GM21717 (cell line): Measurements from ENCODE around the gene GAREM1.
"Not testable (repeated sequence)": the region's sequence is repeated elsewhere in the genome, so short reads cannot be mapped to it uniquely, and the experiment has no call there.

Source experiments
- ATAC-seq: cut with Tn5 transposase; IDR thresholded peaks from one replicate; pipeline ENCODE4 v1.9.1; 2021; ENCODE audit warnings: mild to moderate bottlenecking, moderate library complexity; ENCODE audit not compliant: unreplicated experiment

The GAREM1 gene

DNA sequence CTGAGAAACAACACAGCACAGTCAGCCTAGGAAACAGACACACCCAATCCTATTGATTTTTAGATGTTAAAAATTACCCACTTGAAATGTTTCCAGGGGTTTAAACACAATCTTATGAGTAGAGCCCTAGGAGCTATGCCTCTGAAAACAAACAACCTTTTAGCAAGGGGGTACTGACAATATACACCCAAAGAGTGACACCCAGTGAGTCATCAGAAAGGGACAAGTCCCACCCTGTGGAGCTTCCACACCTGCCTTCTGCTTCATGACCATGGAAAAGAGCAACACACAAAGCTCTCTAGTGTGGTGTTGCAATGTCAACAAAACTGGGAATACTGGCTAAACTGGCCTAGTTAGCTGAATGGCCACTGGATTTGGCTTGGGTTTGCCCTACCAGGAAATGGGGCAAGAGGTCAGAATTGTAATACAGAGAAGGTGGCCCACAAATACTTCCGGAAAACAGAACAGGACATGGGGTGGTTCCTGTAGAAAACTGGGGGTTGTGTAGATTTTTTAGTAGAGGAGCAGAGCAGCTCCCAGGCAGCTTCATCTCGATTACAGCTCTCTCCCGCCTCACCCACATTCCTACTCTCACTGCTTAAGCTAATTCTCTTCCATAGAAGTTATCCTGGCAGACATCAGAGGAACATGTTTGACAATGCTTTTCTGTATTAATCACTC, 98.2 kb downstream of the GAREM1 start:
- ATAC-seq: no peak

GRCh38 chr18:32372047-32372380, 98.7 kb downstream of the GAREM1 start:
- no peak for ATAC-seq

GRCh38 chr18:32371384-32371783, 99.3 kb downstream of the GAREM1 start:
- ATAC-seq: no peak

DNA sequence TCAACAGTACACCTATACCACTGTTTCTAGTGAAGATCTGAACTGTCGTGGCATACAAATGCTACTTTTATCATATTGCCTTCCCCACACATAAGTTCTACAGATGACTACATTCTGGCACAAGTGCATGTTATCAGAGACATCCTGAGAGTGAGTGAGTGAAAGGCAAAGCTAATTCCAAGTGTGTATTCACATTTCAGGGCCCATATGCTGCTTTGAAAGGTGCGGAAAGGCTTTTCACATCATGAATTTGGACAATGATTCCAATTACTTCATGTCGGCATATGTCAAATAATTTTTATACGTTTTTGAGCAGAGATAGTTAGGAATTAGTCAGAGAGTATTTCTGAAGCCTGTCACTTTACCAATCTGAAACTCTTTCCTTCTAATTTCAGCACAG, 101.7 kb downstream of the GAREM1 start:
- no peak for ATAC-seq

- ATAC-seq: no peak
These were observed 102.5 kb downstream of the GAREM1 start for GRCh38 chr18:32368170-32368569.

DNA sequence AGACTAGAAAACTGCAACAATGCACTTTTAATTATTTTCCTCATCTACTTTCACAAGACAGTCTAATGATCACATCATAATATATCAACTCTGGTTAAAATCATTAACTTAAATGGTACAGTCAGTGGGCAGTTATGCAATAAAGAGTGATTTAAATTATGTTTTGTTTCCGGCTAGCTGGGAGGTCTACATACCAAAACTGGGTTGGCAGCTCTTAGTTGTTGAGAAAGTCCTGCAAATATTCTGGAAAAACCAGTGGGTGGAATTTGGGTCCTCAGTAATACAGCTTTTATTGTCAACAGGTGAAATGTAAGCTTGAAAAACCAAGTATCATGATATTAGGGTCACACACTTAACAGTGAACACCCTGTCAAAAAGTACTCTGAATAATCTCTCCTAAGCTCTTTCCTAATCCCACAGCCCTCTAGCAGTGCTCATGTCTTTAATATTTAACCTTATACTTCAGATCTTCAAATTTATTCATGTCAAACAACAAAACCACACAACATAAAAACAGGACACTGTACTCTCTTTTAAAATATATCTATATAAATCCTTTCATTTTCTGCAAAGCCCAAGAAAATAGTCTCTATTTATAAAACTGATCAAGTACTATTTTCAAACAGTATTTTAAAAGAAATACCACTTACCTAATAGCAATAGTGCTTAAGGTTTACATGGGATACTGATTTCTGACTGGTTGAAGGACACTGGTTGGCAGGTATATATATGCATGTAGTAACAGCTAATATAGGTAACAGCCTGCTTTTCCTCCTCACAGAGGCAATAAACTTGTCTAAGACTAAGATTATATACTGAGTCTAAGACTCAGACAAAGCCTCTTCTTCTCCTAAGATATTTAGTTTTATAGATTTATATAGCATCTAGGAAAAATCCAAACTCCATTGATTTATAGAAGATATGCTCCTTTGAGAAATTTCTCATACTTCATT, 103.8 kb downstream of the GAREM1 start:
- ATAC-seq: no peak

- no peak for ATAC-seq
These were observed 108.2 kb downstream of the GAREM1 start for GRCh38 chr18:32362484-32362883.

- no peak for ATAC-seq
These were observed 109.9 kb downstream of the GAREM1 start for GRCh38 chr18:32360682-32361345.

DNA sequence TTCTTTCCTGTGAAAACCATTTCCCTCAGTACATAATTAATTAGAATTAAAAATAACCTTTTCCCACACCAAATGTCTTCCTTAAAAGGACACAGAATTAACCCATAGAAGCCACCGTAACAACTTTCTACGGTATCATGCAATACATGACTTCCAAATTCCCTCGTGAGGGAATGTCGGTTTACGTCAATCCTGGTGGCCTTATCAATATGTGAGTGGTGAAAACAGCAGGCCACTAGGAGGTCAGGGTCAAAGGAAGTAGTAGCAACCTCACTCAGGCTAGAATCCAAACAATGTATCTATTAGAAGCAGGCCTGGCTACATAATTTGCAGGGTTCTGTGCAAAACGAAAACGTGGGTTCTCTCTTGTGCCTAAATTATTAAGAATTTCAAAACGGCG, 112.2 kb downstream of the GAREM1 start:
- ATAC-seq: no peak

- no peak for ATAC-seq
These were observed 112.6 kb downstream of the GAREM1 start for GRCh38 chr18:32358075-32358474.

DNA sequence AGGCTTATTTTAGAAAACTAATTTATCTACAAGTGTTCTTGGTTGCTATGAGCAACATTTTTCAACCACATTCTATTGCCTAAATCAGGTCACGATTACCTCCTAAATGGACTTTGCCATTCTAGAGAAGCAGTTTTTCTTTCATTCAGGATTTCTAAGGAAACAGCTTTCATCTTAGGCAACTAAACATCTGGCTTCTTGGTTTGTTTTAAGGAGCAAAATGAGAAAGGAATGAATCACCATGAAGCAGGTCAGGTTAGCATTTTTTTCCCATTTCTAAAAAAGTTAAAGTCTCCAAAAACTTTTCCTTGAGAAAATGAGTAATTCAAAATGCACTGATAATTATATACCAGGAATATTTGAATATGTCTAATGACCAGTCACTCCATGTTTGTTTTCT, 114.8 kb downstream of the GAREM1 start:
- ATAC-seq: no peak

DNA sequence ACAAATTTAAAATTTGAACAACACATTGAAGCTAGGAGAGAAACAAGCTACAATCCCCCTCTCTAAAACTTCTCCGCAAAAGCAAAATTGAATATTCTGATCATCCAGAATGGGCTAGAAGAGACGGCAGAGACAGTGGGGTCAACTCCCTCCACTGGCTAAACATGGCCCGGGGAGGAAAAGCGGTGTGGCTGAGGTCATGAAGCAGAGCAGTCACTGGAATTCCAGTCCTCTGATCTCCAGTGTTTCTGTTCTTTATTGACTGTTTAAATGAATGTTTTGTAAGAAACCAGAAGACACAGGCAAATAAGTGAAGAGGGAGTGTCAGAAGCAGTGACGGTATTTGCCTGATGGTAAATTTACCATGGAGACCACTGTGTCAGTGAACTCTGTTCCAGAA, 116.2 kb downstream of the GAREM1 start:
- no peak for ATAC-seq

DNA sequence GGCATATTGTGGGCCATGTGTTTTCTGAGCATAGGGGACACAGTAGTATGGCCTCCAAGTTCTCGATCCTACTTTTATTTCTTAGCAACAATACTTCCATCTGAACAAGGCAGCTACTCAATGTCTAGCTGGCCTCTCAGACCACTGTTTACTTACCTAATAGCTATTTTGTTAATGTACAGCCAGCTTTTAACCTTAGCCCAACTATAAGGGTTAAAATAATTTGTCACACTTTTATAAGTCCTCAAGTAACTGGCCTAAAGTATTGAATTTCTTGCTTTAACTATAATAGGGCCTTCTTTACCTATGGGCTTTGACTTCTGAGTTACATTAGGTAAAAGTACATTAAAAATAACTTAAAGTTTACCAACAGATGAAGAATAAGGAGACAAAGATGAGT, 117.4 kb downstream of the GAREM1 start:
- no peak for ATAC-seq

GRCh38 chr18:32351032-32351431, 119.7 kb downstream of the GAREM1 start:
- no peak for ATAC-seq

DNA sequence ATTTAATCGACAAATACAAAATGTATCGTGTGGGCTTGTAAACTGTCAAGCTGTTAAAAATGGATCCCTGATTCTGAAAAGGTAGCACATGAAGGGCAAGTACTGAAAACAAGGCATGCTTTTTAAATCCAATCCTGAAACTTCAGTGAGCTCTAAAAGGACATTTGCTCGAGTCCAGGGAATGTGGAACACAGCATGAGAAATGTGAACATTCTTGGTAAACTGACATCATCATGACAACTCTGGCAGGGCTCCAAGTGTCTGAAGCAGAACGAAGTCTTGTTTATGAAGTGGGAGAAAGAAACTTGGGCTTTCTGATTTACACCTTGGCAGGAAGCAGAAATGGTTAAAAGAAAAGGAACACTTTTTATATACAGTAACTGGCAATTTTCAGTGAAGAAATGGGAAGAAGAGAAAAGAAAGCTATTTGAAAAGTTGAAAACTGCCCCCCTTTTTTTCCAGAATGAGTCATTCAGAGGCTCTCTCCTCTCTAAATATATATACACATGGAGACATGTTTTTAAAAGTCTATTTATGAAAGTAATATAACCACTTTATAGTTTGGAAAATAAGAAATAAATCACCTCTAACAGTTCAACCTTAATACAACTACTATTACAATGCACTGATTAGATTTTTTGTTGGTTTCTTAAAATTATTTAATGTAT, 120.8 kb downstream of the GAREM1 start:
- no peak for ATAC-seq

GRCh38 chr18:32346671-32347070, 124.0 kb downstream of the GAREM1 start:
- ATAC-seq: no peak

GRCh38 chr18:32343634-32344033, 127.0 kb downstream of the GAREM1 start:
- no peak for ATAC-seq

- ATAC-seq: not testable (repeated sequence)
These were observed 129.6 kb downstream of the GAREM1 start for GRCh38 chr18:32341112-32341511.

DNA sequence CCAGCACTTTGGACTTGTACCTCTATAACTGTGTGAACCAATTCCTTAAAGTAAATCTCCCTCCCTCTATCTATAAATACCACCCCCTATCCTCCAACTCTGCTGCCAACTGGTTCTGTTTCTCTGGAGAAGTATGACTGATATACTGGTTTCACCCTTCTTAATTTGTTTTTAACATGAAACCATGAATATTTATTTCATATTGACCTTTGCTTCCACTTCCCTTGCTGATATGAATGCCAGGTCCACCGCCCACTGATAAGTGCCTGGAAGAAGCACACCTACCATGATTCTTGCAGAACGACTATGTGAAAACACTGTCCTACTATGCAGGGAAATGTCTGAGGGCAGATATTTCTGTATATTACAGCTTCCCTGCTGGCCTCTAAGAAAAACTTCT, 131.6 kb downstream of the GAREM1 start:
- ATAC-seq: no peak

DNA sequence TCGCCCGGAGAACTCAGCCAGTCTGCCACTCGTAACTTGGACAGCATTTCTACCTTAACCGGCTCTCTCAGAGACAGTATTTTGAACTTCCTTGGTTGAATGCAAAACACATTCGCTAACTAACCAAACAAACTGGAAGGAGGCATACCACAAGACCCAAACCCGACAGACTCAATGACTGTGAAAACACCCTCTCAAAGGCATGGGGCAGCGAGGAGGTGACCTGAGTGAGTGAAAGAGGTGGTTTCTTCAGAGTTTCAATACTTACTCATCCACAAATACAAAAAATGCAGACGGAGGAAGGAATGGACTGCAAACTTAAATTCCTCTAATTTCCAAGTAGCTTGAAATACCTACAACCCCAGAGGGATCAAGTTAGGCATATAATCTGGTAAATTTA, 132.9 kb downstream of the GAREM1 start:
- no peak for ATAC-seq

DNA sequence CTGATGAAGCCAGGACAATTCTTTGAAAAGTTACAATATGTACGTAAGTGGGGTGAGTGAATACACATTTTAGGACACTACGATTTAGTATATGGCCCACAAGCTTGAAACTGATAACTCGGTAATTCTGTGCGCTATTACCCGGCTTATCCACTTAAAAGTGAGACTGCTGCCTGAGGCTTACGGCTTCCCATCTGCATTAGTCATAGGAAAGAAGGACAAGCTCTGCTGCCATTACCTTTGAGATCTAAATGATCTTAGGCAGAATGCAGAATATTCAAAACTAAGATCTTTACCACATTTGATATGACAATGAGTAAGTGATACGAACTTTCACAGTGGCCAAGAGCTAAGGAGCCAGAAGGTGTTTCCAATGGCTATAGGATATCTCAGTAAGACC, 133.3 kb downstream of the GAREM1 start:
- no peak for ATAC-seq
